IgD-negative memory B cell (primary cell): Measurements from ENCODE around the gene C1orf35. TPM values are rescaled to one million over a fixed set of nuclear protein-coding genes. Genes with fewer than 3 reads are reported as not detected.
A peak's percentile ranks its signal among the peaks of the same experiment; 100 is the strongest.

Source experiments
- H3K27ac Mint-ChIP-seq, 3 donors: one replicate each; pipeline ENCODE4 v1.8.0; 2020 to 2022; ENCODE audit warnings: mild to moderate bottlenecking in 3 of 3, mixed read lengths in 3 of 3, moderate library complexity in 1 of 3
- H3K27me3 Mint-ChIP-seq: one replicate; pipeline ENCODE4 v1.8.0; 2021; ENCODE audit warnings: mixed read lengths
- H3K36me3 Mint-ChIP-seq: one replicate; pipeline ENCODE4 v1.8.0; 2020; ENCODE audit warnings: mild to moderate bottlenecking, mixed read lengths
- H3K4me1 Mint-ChIP-seq, 3 donors: one replicate each; pipeline ENCODE4 v1.8.0; 2020 to 2022; ENCODE audit warnings: mixed read lengths in 3 of 3, mild to moderate bottlenecking in 1 of 3
- H3K4me3 Mint-ChIP-seq, 4 donors: one replicate each; pipeline ENCODE4 v1.8.0; 2020 to 2022; ENCODE audit warnings: mild to moderate bottlenecking in 4 of 4, mixed read lengths in 4 of 4, moderate library complexity in 3 of 4
- H3K9me3 Mint-ChIP-seq, 3 donors: one replicate each; pipeline ENCODE4 v1.8.0; 2020 to 2021; ENCODE audit warnings: mixed read lengths in 3 of 3, mild to moderate bottlenecking in 1 of 3
- polyA plus RNA-seq: library from polyadenylated mRNA; unstranded; fragments of 300-500 nt; fragmentation: Illumina TruSeq; gene quantifications from one replicate; pipeline ENCODE4 v1.2.3, GENCODE V29; 2021

The C1orf35 gene
- polyA plus RNA-seq, 1 donor from 2014 or later: 15.8 TPM

DNA sequence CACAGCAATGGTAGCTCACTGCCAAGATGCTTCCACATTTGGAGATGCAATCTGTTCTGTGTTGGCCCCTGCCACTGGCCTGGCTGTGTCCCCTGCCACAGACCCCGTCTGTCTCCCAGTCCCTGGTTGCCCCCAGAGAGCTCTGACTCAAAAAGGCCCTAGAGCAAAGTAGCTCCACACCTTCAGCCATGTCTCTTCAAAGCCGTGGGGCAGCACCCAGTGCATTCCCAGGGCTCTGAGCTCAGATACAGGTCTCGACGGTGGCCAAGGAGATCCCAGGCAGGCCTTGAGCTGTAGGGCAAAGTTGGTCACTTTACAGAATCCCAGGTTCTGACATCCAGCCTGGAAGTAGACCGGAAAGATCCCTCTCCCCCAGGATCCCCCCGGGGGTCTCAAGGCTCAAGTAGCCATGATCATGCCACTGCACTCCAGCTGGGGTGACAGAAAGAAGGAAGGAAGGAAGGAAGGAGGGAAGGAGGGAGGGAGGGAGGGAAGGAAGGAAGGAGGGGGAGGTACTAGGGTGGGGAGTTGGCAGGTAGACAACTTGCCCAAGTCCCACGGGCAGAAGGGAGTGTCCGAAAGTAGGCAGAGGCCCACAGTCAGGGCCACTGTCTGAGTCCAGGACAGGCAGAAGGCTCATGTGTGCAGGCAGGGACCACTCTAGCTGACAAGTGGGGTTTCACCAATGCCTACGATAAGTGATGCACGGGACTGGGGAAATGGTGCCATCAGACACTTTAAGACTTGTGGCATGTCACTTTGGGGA is 25.4 kb downstream of the C1orf35 start:
- no peaks in the 10 kb centered on the region for H3K27me3 Mint-ChIP-seq
- H3K4me1 Mint-ChIP-seq: peaks cover 7 to 10% (median 7%) of the 10 kb centered on the region in 3 donors
- H3K27ac Mint-ChIP-seq: peak overlapping the region in 1 of 3 donors; percentile 68
- peaks cover 1% of the 10 kb centered on the region for H3K36me3 Mint-ChIP-seq
- H3K4me3 Mint-ChIP-seq: peak overlapping the region in 1 of 4 donors; percentile 35
- H3K9me3 Mint-ChIP-seq: no peaks in the 10 kb centered on the region

DNA sequence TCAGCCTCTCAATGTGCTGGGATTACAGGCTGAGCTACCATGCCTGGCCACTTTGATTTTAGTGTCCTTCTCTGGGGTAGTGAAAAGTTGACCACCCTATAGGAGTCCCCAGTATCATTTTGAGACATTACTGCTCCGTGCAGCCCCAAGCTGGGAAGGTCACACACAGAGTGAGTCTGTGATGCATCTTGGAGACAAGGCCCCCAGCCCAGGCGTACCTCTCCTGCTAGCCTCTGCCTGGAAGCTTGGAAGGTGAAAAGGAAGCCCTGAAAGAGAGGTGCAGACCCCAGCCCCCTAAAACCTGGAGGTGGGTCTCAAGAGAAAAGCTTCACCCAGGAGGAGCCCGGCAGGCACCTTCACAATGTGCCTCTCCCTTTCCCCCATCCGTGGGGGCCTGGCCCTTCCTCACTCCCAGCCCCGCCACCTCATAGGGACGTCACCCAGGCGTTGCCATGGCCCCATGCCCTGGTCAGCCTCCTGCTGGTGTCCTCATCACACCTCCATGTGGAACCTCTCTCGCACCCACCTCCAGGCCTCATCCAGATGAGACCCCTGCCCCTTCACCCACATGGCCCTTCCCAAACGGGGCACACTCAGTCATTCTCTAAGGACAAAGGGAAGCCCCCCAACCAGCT is 26.2 kb downstream of the C1orf35 start:
- H3K4me3 Mint-ChIP-seq: peak overlapping the region in 1 of 4 donors; percentile 35
- no peaks in the 10 kb centered on the region for H3K27me3 Mint-ChIP-seq
- H3K4me1 Mint-ChIP-seq: peaks cover 7 to 10% (median 7%) of the 10 kb centered on the region in 3 donors
- H3K9me3 Mint-ChIP-seq: no peaks in the 10 kb centered on the region
- peak overlapping the region in 1 of 3 donors; percentile 21 for H3K27ac Mint-ChIP-seq
- peaks cover 1% of the 10 kb centered on the region for H3K36me3 Mint-ChIP-seq

DNA sequence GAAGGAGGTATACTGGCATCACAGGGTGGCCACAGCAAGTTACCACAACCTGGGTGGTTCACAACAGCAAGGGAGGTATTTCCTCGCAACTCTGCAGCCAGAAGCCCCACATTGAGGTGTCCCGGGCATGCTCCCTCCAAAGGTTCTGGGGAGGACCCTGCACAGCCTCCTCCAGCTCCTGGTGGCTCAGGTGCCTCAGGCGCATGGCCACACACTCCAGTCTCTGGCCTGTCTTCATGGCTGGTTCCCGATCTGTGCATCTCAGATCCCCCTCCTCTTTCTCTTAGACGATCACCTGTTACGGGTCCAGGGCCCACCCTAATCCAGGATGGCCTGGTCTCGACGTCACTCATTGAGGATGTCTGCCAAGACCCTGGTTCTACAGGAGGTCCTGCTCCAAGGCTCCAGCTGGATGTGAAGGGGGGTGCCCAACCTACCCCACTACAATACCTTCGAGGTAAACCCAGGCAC is 27.3 kb downstream of the C1orf35 start:
- H3K4me1 Mint-ChIP-seq: peaks cover 5 to 7% (median 6%) of the 10 kb centered on the region in 3 donors
- peaks cover 1% of the 10 kb centered on the region for H3K36me3 Mint-ChIP-seq
- no peak overlapping the region for H3K27ac Mint-ChIP-seq
- H3K27me3 Mint-ChIP-seq: no peaks in the 10 kb centered on the region
- H3K4me3 Mint-ChIP-seq: no peak overlapping the region
- no peaks in the 10 kb centered on the region for H3K9me3 Mint-ChIP-seq

DNA sequence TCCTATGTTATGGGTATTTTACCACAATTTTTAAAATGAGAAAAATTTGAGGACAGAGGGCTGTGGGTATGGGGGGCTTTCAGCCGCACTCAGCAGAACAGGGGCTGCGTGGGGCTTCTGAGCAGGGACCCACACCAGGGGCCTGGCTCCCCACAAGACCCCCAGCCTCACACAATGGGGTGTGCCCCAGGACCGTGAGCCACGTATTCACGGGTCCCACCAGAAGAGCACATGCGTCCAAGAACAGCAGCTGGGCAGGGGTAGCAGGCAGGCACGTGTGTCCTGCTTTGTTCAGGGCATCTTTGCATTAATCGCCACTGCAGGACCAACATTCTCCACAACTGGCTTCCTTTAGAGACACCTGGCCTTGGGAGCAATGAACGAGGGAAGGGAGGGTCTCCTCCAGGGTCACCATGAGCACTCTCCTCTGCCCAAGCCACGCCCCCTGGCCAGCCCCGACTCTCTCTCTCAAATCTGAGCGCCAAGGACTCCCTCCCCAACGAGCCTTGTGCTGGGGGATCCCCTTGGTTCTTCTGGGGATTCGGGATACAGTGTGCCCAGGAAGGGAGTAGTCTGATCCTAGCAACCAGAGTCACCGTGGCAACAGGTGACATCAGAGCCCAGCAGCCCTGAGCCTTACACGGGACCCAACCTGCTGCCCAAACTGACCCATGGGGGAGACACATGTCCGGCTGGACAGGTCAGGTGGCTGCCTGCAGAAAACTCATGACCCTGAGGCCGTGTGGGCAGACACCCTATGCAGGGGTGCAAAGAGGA is 28.0 kb downstream of the C1orf35 start:
- Mint-ChIP-seq H3K27ac (no peak overlapping the region), H3K4me1 (peaks cover 5 to 7% (median 6%) of the 10 kb centered on the region in 3 donors), H3K4me3 (no peak overlapping the region)

GRCh38 chr1:228073857-228074545 is 29.1 kb downstream of the C1orf35 start:
- no peak overlapping the region for H3K27ac Mint-ChIP-seq
- no peaks in the 10 kb centered on the region for H3K9me3 Mint-ChIP-seq
- H3K4me1 Mint-ChIP-seq: peaks cover 3 to 7% (median 5%) of the 10 kb centered on the region in 3 donors
- H3K36me3 Mint-ChIP-seq: peaks cover 1% of the 10 kb centered on the region
- H3K4me3 Mint-ChIP-seq: no peak overlapping the region
- H3K27me3 Mint-ChIP-seq: no peaks in the 10 kb centered on the region

More for the DNA sequence above, 28.0 kb downstream of the C1orf35 start:
- Mint-ChIP-seq H3K27me3 (no peaks in the 10 kb centered on the region), H3K9me3 (no peaks in the 10 kb centered on the region), H3K36me3 (peaks cover 1% of the 10 kb centered on the region)

GRCh38 chr1:228073061-228073856 is 29.9 kb downstream of the C1orf35 start:
- H3K27ac Mint-ChIP-seq: no peak overlapping the region

GRCh38 chr1:228072658-228073043 is 30.5 kb downstream of the C1orf35 start:
- H3K4me3 Mint-ChIP-seq: no peak overlapping the region
- no peak overlapping the region for H3K27ac Mint-ChIP-seq
- H3K36me3 Mint-ChIP-seq: peaks cover 1% of the 10 kb centered on the region
- H3K9me3 Mint-ChIP-seq: no peaks in the 10 kb centered on the region
- no peaks in the 10 kb centered on the region for H3K27me3 Mint-ChIP-seq
- H3K4me1 Mint-ChIP-seq: peaks cover 2 to 7% (median 5%) of the 10 kb centered on the region in 3 donors

More at GRCh38 chr1:228073061-228073856, 29.9 kb downstream of the C1orf35 start:
- peaks cover 1% of the 10 kb centered on the region for H3K36me3 Mint-ChIP-seq
- H3K4me3 Mint-ChIP-seq: no peak overlapping the region
- no peaks in the 10 kb centered on the region for H3K27me3 Mint-ChIP-seq
- H3K4me1 Mint-ChIP-seq: peaks cover 3 to 7% (median 5%) of the 10 kb centered on the region in 3 donors
- H3K9me3 Mint-ChIP-seq: no peaks in the 10 kb centered on the region

GRCh38 chr1:228071839-228072657 is 31.1 kb downstream of the C1orf35 start:
- Mint-ChIP-seq H3K4me3 (no peak overlapping the region), H3K36me3 (peaks cover 1% of the 10 kb centered on the region), H3K27me3 (no peaks in the 10 kb centered on the region), H3K4me1 (peaks cover 0 to 7% (median 5%) of the 10 kb centered on the region in 3 donors), H3K27ac (no peak overlapping the region), H3K9me3 (no peaks in the 10 kb centered on the region)

GRCh38 chr1:228070851-228071250 is 32.3 kb downstream of the C1orf35 start:
- Mint-ChIP-seq H3K27me3 (peaks cover 5% of the 10 kb centered on the region), H3K36me3 (no peaks in the 10 kb centered on the region), H3K4me1 (peaks cover 0 to 7% (median 2%) of the 10 kb centered on the region in 3 donors), H3K9me3 (no peaks in the 10 kb centered on the region), H3K4me3 (no peak overlapping the region), H3K27ac (no peak overlapping the region)

GRCh38 chr1:228070173-228070572 is 33.0 kb downstream of the C1orf35 start:
- Mint-ChIP-seq H3K4me1 (peaks cover 0 to 7% (median 1%) of the 10 kb centered on the region in 3 donors), H3K36me3 (no peaks in the 10 kb centered on the region), H3K9me3 (no peaks in the 10 kb centered on the region), H3K4me3 (no peak overlapping the region), H3K27ac (no peak overlapping the region), H3K27me3 (peaks cover 8% of the 10 kb centered on the region)

DNA sequence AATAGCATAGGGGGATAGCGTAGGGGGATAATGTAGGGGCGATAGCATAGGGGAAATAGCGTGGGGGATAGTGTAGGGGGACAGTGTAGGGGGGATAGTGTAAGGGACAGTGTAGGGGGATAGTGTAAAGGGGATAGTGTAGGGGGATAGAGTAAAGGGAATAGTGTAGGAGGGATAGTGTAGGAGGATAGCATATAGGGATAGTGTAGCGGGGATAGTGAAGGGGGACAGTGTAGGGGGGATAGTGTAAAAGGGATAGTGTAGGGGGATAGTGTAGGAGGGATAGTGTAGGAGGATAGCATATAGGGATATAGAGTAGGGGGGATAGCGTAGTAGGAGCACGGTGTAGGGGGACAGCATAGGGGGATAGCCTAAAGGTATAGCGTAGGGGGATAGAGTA is 34.8 kb downstream of the C1orf35 start:
- H3K27me3 Mint-ChIP-seq: peaks cover 10% of the 10 kb centered on the region
- H3K9me3 Mint-ChIP-seq: no peaks in the 10 kb centered on the region
- H3K4me3 Mint-ChIP-seq: no peak overlapping the region
- no peaks in the 10 kb centered on the region for H3K4me1 Mint-ChIP-seq
- H3K27ac Mint-ChIP-seq: no peak overlapping the region
- no peaks in the 10 kb centered on the region for H3K36me3 Mint-ChIP-seq

DNA sequence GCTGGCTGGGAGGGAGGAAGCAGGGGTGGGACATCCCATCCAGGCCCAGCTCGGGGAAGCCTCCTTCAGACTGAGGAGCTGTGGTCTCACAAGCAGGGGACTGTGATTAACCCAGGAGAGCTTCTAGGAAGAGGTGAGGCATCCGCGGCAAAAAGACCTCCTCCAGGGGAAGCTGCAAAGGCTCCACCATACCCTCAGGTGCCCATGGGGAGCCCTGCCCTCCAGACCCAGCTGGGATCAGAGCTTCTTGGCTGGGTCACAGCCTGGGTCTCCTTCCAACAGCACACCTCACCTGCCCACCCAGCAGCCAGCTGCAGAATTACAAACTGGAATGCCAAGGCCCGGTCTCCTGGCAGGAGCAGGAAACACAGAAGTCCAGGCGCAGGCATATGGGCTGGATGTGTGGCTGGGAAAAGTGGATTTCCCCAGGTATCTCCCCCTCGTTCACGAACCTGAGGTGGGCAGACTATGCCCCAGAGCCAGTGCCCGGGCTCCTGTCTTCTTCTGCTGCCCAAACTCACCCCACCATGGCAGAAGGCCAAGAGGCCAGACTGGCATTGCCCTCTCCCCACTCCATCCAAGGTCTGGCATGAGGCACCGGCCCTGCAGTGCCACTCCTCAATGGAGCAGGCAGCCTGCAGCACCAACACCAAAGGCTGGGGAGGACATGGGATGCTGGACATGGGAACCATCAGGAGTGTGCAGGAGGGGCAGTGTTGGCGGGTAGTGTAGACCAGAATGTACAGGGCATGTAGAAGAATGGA is 36.1 kb downstream of the C1orf35 start:
- H3K4me1 Mint-ChIP-seq: no peaks in the 10 kb centered on the region
- H3K4me3 Mint-ChIP-seq: no peak overlapping the region
- H3K27ac Mint-ChIP-seq: no peak overlapping the region
- H3K9me3 Mint-ChIP-seq: no peaks in the 10 kb centered on the region
- H3K27me3 Mint-ChIP-seq: peaks cover 10% of the 10 kb centered on the region
- H3K36me3 Mint-ChIP-seq: no peaks in the 10 kb centered on the region

DNA sequence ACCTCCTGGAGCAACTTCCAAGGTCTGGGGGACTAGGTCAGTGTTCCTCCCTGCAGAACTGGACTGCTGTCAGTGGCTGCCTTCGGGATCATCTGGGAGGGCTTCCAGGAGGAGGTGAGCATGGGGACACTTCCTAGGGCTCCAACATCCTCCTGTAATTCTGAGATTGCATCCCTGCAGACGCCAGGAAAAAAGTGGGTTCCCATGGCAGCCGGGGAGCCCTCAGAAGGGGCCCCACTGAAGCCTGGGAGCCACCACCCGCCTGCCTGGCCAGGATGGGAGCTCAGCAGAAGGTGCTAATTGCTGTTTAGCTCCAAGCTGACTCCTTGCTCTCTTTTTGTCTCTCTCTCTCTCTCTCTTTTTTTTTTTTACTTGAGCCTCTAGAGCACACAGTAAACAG is 36.7 kb downstream of the C1orf35 start:
- Mint-ChIP-seq H3K4me3 (no peak overlapping the region), H3K36me3 (no peaks in the 10 kb centered on the region), H3K27ac (no peak overlapping the region), H3K9me3 (no peaks in the 10 kb centered on the region), H3K4me1 (no peaks in the 10 kb centered on the region), H3K27me3 (peaks cover 10% of the 10 kb centered on the region)
